HEK293 (cell line): ENCODE results near the gene INKA2.

Source experiments
- CTCF ChIA-PET: fragments of 350-600 bp; formaldehyde crosslinking; extraction: SDS; loops from one replicate; lab custom pipeline; 2021; ENCODE audit warnings: antibody characterized with exemption; lab: Yijun Ruan, JAX
- POLR2A ChIA-PET: fragments of 300-600 bp; formaldehyde crosslinking; extraction: SDS; loops from one replicate; lab custom pipeline; 2020; ENCODE audit warnings: antibody characterized with exemption, inconsistent platforms; lab: Yijun Ruan, JAX
- H3K27ac ChIP-seq: fragments of 200-500 bp; sonication (Bioruptor generic); 2 replicates; pipeline ENCODE4 v1.5.1; 2014; ENCODE audit warnings: low read depth, low read length, control low read depth, inconsistent platforms; ENCODE audit errors: extremely low read depth
- H3K36me3 ChIP-seq, 2 experiments: fragments of 200-500 bp in 1 of 2; sonication (Bioruptor generic) in 1 of 2; 1 replicate in 1 of 2; 2 replicates in 1 of 2; pipeline ENCODE4 v1.5.1; 2014 to 2017; ENCODE audit warnings: inconsistent platforms in 2 of 2, low read length in 2 of 2; ENCODE audit not compliant: control insufficient read depth in 2 of 2, insufficient read depth in 1 of 2
- H3K4me1 ChIP-seq: fragments of 200-500 bp; sonication (Bioruptor generic); 2 replicates; pipeline ENCODE4 v1.5.1; 2014; ENCODE audit warnings: mild to moderate bottlenecking, low read length, inconsistent platforms; ENCODE audit not compliant: control insufficient read depth, insufficient read depth
- H3K4me3 ChIP-seq: 2 replicates; pipeline ENCODE4 v1.5.1; 2011; ENCODE audit warnings: low read depth, mild to moderate bottlenecking, control low read depth, low read length, moderate library complexity
- H3K9me3 ChIP-seq: fragments of 200-500 bp; sonication (Bioruptor generic); 2 replicates; pipeline ENCODE4 v1.5.1; 2014; ENCODE audit warnings: low read depth, low read length, inconsistent platforms; ENCODE audit not compliant: control insufficient read depth, insufficient read depth
- BCL11B ChIP-seq: fragments of 450-650 bp; formaldehyde crosslinking; IDR thresholded peaks from 2 replicates; pipeline ENCODE4 v1.5.1; 2016; ENCODE audit warnings: low read depth, missing biosample characterization, missing genetic modification characterization
- EGR2 ChIP-seq: fragments of 450-650 bp; formaldehyde crosslinking; IDR thresholded peaks from 2 replicates; pipeline ENCODE4 v1.5.1; 2016; ENCODE audit warnings: low read depth, missing biosample characterization, missing genetic modification characterization
- FEZF1 ChIP-seq: fragments of 450-650 bp; formaldehyde crosslinking; IDR thresholded peaks from 2 replicates; pipeline ENCODE4 v1.5.1; 2016; ENCODE audit warnings: missing biosample characterization, missing genetic modification characterization
- IKZF3 ChIP-seq: fragments of 450-650 bp; IDR thresholded peaks from 2 replicates; pipeline ENCODE4 v1.5.0; 2018; ENCODE audit warnings: missing biosample characterization, mild to moderate bottlenecking, missing genetic modification characterization, moderate library complexity
- OSR2 ChIP-seq: fragments of 450-650 bp; formaldehyde crosslinking; IDR thresholded peaks from 2 replicates; pipeline ENCODE4 v1.5.1; 2016; ENCODE audit warnings: missing biosample characterization, missing genetic modification characterization
- SETDB1 ChIP-seq: IDR thresholded peaks from one replicate; pipeline ENCODE4 v1.6.1; 2017; ENCODE audit warnings: mild to moderate bottlenecking, low read length, moderate library complexity, mixed read lengths; ENCODE audit not compliant: insufficient read length
- YY1 ChIP-seq: fragments of 450-650 bp; formaldehyde crosslinking; IDR thresholded peaks from 2 replicates; pipeline ENCODE4 v1.5.1; 2018; ENCODE audit warnings: missing biosample characterization, missing genetic modification characterization
- YY2 ChIP-seq: fragments of 450-650 bp; formaldehyde crosslinking; IDR thresholded peaks from 2 replicates; pipeline ENCODE4 v1.5.1; 2016; ENCODE audit warnings: missing biosample characterization, missing genetic modification characterization
- ZBTB17 ChIP-seq: fragments of 450-650 bp; formaldehyde crosslinking; IDR thresholded peaks from 2 replicates; pipeline ENCODE4 v1.5.1; 2016; ENCODE audit warnings: missing biosample characterization, missing genetic modification characterization
- ZBTB44 ChIP-seq: fragments of 450-650 bp; IDR thresholded peaks from 2 replicates; pipeline ENCODE4 v1.5.1; 2018; ENCODE audit warnings: missing biosample characterization, mild to moderate bottlenecking, missing genetic modification characterization
- ZFHX2 ChIP-seq: fragments of 450-650 bp; formaldehyde crosslinking; conservative IDR thresholded peaks from 2 replicates; pipeline ENCODE4 v1.5.1; 2016; ENCODE audit warnings: missing biosample characterization, missing genetic modification characterization
- ZNF433 ChIP-seq: fragments of 450-650 bp; formaldehyde crosslinking; IDR thresholded peaks from 2 replicates; pipeline ENCODE4 v1.5.1; 2016; ENCODE audit warnings: missing biosample characterization, missing genetic modification characterization, low read depth
- ZNF521 ChIP-seq: fragments of 450-650 bp; formaldehyde crosslinking; IDR thresholded peaks from 2 replicates; pipeline ENCODE4 v1.5.1; 2017; ENCODE audit warnings: missing biosample characterization, mild to moderate bottlenecking, missing genetic modification characterization
- ZNF549 ChIP-seq: fragments of 450-650 bp; IDR thresholded peaks from 2 replicates; pipeline ENCODE4 v1.5.1; 2018; ENCODE audit warnings: missing biosample characterization, missing genetic modification characterization, mild to moderate bottlenecking, inconsistent platforms, moderate library complexity
- ZNF580 ChIP-seq: fragments of 450-650 bp; formaldehyde crosslinking; IDR thresholded peaks from 2 replicates; pipeline ENCODE4 v1.5.1; 2016; ENCODE audit warnings: missing biosample characterization, missing genetic modification characterization
- ZNF610 ChIP-seq: fragments of 450-650 bp; formaldehyde crosslinking; IDR thresholded peaks from 2 replicates; pipeline ENCODE4 v1.5.1; 2016; ENCODE audit warnings: missing biosample characterization, missing genetic modification characterization, borderline replicate concordance
- TF ChIP-seq, protein P1 (sequence below): fragments of 450-650 bp; formaldehyde crosslinking; IDR thresholded peaks from 2 replicates; pipeline ENCODE4 v1.5.1; 2017; ENCODE audit warnings: missing biosample characterization, missing genetic modification characterization
- TF ChIP-seq, protein P2 (sequence below): fragments of 450-650 bp; formaldehyde crosslinking; IDR thresholded peaks from 2 replicates; pipeline ENCODE4 v1.5.1; 2016; ENCODE audit warnings: missing biosample characterization, missing genetic modification characterization

The INKA2 gene

GRCh38 chr1:111755331-111756123 is 16.3 kb upstream of the INKA2 start, which contains the start of gene DDX20 (continued):
- TF ChIP-seq, protein P1, sequence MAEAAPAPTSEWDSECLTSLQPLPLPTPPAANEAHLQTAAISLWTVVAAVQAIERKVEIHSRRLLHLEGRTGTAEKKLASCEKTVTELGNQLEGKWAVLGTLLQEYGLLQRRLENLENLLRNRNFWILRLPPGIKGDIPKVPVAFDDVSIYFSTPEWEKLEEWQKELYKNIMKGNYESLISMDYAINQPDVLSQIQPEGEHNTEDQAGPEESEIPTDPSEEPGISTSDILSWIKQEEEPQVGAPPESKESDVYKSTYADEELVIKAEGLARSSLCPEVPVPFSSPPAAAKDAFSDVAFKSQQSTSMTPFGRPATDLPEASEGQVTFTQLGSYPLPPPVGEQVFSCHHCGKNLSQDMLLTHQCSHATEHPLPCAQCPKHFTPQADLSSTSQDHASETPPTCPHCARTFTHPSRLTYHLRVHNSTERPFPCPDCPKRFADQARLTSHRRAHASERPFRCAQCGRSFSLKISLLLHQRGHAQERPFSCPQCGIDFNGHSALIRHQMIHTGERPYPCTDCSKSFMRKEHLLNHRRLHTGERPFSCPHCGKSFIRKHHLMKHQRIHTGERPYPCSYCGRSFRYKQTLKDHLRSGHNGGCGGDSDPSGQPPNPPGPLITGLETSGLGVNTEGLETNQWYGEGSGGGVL (tag by site-specific recombination) = peak; percentile 98
- peak; percentile 52; the same call in 1 of the 2 replicates for TF ChIP-seq BCL11B (tag by site-specific recombination)

DNA sequence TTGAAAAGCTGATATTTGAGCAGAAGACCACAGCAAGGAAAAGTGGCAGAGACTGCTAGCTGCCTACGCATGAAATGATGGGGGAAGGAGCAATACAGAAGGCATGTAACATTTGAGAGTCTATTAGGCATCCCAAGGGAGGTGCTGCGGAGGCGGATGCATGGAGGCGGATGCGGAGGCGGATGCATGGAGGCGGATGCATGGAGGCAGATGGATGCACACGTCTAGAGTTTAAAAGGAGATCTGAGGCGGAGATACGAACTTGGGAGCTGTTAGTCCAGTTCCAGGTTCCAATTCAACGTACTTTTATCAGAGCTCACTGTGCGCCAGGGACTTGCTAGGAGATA is 15.8 kb upstream of the INKA2 start:
- CTCF ChIA-PET = interaction anchor here (0.6 to 3.8 kb wide), 15 partner anchors 10 to 341 kb away, joined by 3 to 38 read pairs (median 4); no protein-coding TSS in a partner anchor
- Histone ChIP-seq H3K27ac (peak overlapping the region; percentile 72), H3K4me1 (peaks cover 4% of the 10 kb centered on the region; the same call in 1 of the 2 replicates), H3K9me3 (no peaks in the 10 kb centered on the region), H3K36me3 (peaks cover 4 to 27% of the 10 kb centered on the region in 2 experiments; a peak in 2 of 3 replicates), H3K4me3 (peak overlapping the region; percentile 91)
- peak; percentile 99 for TF ChIP-seq ZFHX2 (tag by site-specific recombination)
- TF ChIP-seq SETDB1 = no peak
- TF ChIP-seq ZNF521 (tag by site-specific recombination) = no peak
- no peak for TF ChIP-seq FEZF1 (tag by site-specific recombination)
- no peak for TF ChIP-seq ZNF433 (tag by site-specific recombination)
- no peak for TF ChIP-seq ZNF580 (tag by site-specific recombination)
- peak; percentile 19; the same call in 1 of the 2 replicates for TF ChIP-seq YY1 (tag by site-specific recombination)
- TF ChIP-seq ZNF610 (tag by site-specific recombination) = peak; percentile 18; the same call in 1 of the 2 replicates
- peak; percentile 42; the same call in 1 of the 2 replicates for TF ChIP-seq IKZF3
- TF ChIP-seq OSR2 (tag by site-specific recombination) = peak; percentile 6; the same call in 1 of the 2 replicates
- TF ChIP-seq ZNF549 (tag by site-specific recombination) = peak; percentile 67
- peak; percentile 98 for TF ChIP-seq ZBTB44 (tag by site-specific recombination)
- TF ChIP-seq YY2 (tag by site-specific recombination) = peak; percentile 55; the same call in 1 of the 2 replicates
- peak; percentile 99 for TF ChIP-seq EGR2 (tag by site-specific recombination)
- TF ChIP-seq, protein P2, sequence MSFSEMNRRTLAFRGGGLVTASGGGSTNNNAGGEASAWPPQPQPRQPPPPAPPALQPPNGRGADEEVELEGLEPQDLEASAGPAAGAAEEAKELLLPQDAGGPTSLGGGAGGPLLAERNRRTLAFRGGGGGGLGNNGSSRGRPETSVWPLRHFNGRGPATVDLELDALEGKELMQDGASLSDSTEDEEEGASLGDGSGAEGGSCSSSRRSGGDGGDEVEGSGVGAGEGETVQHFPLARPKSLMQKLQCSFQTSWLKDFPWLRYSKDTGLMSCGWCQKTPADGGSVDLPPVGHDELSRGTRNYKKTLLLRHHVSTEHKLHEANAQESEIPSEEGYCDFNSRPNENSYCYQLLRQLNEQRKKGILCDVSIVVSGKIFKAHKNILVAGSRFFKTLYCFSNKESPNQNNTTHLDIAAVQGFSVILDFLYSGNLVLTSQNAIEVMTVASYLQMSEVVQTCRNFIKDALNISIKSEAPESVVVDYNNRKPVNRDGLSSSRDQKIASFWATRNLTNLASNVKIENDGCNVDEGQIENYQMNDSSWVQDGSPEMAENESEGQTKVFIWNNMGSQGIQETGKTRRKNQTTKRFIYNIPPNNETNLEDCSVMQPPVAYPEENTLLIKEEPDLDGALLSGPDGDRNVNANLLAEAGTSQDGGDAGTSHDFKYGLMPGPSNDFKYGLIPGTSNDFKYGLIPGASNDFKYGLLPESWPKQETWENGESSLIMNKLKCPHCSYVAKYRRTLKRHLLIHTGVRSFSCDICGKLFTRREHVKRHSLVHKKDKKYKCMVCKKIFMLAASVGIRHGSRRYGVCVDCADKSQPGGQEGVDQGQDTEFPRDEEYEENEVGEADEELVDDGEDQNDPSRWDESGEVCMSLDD (tag by site-specific recombination) = peak; percentile 18; the same call in 1 of the 2 replicates
- peak; percentile 76 for TF ChIP-seq ZBTB17 (tag by site-specific recombination)
- POLR2A ChIA-PET = interaction anchor here (0.7 to 2.4 kb wide), 4 partner anchors 13 to 247 kb away, joined by 3 to 13 read pairs (median 5); partner anchors contain the start of gene INKA2
